GF-D8 (cell line): ENCODE results near the gene IFI44L.

ENCODE experiments used
- DNase-seq: peaks from one replicate; lab custom pipeline; 2025; lab: John Stamatoyannopoulos, UW

IFI44L gene

DNA sequence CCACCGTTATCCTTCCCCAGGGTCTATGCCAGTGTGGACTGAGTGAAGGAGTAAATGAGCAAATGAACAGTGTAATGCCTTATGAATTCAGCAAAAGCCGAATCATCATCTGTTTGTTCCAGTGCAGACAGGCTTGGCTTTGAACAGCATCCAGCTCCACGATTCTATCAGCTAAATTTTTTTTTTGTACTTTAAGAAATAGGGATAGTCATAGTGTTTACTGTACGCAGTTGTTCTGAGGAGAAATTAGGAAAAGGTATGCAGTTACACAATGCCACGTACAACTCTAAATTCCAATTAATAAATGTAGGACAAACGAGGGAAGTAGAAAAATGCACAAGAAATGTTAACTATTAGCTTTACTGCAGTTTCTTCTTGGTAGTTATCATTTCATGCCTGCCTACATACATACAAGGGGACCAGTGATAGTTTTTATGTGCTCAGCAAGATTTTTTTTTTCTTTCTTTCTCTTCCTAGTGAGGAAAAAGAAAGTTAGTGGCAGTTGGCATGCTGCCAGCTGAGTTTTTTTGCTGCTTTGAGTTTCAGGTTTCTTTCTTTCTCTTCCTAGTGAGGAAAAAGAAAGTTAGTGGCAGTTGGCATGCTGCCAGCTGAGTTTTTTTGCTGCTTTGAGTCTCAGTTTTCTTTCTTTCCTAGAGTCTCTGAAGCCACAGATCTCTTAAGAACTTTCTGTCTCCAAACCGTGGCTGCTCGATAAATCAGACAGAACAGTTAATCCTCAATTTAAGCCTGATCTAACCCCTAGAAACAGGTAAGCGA is at the start of gene IFI44L:
Gene IFI44L, plus strand, starts transcription at position 646 of the 777 bp plus-strand sequence. CDS start 7,468 bp downstream, outside the sequence.
- DNase-seq: no peak

DNA sequence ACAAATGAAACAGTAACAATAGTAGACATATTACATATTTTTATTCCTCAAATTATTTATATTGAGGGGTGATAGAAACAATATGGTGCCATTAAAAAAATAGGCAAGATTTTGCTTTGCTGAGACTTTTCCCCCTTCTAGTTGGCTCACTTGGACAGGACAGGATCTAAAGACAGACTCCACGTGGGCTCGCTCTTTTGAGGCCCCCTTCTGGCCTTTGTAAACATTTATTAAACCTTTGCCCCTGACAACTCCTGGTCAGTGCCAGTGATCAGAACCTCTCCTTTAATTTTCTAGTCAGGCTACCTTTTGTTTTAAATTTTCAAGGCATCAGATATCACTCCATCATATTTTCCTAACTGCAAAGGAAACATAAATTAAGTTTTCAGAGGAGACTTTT is 49.7 kb upstream of the IFI44L start:
- DNase-seq: no peak

DNA sequence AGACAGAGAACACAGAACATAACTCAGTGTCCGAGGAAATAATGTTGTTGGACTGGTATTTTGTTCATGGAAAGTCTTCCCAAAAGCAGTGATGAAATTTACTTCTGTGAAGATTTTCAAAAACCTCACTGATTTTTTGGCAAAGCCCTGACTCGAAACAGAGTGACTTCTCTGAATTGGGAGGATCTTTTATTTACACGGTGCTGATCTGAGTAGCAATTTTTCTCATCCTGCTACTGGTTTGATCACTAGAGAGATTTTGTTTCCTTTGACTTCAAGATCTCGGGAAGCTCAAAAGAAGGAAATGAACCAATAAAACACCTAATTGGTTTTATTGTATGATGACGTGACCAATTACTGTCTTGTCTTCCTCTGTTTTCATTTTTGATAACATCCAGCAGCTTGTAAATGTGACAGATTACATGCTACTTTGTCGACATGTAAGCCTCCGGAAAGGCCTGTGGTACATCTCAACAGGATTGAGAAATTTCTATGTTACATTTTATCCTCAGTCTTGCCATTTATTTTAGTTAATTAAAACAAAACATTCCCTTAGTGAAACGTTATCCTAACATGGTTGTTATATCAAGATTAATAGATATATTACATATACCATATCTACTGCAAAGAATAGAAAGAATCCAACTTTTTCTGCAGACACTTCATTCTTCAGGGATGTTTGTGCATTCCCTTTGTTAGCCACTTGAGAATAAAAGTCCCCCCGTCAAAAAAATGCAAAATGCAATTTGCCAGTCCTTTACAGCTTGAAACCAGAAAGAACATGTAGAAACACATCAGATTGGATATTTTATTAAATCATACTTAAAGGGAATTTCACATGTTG is 42.8 kb upstream of the IFI44L start:
- DNase-seq: no peak

DNA sequence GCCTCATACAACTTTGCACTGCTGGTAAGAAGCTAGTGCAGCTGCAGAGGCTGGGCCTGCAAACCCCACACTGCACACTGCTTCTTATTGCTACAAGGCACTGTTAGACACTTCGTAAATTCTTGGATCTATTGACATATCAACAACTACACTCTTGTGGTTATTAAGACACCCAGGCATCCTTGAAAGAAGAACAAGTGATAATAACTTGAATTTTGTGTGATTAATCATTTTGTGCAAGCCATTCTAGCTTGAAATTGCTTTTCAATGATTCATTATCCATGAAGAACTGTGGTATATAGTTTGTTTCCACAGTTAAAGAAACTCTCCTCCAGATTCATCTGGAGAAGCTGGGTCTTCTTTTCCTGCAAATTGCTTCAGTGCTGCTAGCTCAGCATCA is 33.7 kb upstream of the IFI44L start:
- DNase-seq: no peak

DNA sequence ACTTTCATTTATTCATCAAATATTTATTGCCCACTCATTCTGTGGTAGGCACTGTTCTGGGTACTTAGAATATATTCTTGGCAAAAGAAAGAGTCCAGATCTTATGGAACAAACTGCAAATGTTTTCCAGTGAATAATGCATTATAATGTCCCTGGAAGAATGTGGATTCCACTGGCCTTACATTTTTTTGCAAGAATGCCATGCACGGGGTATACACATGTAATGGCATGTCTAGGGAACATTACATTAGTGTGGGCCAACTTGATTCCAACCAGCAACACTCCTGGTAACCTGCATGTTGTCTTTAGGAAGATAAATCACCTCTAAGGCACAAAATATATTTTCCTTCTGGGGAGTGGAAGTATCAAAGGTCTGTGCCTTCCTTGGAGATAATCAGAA is 33.0 kb upstream of the IFI44L start:
- DNase-seq: no peak

DNA sequence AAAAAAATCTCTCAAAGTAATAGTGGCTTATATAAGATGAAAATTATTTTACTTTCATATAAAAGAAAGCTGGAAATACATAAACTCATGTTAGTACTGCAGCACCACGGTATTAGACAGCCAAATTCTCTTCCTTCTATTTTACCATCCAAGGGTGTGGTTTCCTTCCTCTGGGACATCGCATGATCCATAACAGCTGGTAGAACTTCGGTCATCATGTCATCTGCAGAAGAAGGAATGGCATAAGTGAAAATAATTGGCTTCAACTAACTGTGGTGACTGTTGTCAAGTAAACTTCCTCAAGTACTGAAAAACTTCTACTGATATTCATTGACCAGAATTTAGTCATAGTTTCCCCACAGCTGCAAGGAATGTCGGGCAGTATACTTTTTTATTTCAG is 28.3 kb upstream of the IFI44L start:
- no peak for DNase-seq

DNA sequence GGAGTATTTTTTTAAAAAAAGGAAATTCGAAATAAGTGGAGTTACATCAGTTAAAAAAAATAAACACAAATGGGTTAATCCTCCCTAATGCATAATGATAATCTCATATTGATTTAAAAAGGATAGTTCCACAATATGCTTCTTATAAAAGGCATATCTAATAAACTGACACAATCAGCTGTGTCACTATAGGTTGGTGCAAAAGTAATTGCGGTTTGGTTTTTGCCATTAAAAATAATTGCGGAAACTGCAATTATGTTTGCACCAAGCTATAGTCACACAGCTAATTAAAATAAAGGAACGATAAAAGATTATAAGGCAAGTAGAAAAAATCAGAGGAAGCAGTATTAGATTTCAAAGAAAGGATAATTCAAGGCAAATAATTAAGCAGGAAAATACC is 21.0 kb upstream of the IFI44L start:
- no peak for DNase-seq

DNA sequence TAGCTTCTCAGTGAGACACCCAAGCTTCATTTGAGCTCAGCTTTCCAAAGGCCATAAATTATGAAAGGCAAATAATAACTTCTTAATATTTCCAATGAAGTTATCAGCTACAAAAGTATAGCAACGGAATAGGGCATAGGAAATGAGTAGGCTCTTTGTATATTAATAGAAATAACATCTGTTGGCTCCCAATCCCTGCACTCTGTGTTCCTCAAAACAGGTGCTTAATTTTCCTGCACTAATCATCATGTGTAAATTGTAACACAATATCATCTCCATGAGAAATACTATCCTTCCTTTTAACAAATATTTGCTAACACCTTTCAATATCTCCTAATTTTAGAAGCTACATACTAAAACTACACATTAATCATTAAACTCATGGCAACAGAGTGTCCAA is 19.2 kb upstream of the IFI44L start:
- no peak for DNase-seq

DNA sequence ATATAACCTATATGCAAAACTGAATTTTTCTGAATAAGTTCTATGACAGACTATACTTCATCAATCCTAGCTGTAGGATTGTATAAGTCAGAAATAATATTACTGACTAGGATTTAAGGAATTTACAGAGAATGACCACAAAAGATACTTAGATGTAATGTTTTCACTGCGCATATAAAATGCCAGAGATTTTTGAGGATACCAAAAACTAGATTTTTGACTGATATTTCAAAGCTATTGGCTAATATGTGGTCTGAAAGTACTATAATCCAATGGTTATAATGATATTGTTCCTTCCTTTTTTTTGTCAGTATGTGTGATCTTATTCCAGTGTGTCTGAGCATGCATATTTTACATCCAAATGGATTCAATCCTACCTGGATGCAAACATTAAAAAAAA is 17.0 kb upstream of the IFI44L start:
- DNase-seq: no peak

DNA sequence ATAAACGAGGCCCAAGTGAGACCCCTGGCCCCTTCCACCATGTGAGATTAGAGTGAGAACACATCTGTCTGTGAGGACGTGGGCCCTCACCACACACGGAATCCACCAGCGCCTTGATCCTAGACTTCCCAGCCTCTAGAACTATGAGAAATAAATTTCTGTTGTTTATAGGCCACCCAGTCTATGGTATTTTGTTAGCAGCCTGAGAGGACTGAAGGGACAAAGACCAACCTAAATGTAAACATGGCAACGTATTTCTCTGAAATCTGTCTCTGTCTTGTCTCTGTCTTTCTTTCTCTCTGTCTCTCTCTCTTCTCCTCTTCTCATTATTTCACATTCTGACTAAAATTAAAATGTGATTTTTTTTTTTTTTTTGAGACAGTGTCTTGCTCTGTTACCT is 15.6 kb upstream of the IFI44L start:
- no peak for DNase-seq

DNA sequence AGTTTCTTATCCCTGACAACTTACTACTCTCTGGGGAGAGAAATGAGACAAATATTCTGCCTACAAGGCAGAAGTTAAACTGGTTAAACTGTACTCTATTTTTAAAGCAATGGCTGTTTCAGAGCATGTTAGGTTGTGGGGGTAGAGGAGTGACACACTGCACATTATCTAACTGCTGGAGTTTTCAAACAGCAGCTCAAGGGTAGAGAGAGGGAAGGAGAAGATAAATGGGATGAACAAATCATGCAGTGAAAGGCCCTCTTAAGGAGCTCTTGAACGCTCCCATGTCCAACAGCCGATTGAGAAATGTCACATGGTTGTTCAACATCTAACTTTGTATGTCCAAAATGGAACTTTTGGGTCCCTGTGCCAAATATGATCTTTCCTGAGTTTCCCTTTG is 14.0 kb upstream of the IFI44L start:
- no peak for DNase-seq

DNA sequence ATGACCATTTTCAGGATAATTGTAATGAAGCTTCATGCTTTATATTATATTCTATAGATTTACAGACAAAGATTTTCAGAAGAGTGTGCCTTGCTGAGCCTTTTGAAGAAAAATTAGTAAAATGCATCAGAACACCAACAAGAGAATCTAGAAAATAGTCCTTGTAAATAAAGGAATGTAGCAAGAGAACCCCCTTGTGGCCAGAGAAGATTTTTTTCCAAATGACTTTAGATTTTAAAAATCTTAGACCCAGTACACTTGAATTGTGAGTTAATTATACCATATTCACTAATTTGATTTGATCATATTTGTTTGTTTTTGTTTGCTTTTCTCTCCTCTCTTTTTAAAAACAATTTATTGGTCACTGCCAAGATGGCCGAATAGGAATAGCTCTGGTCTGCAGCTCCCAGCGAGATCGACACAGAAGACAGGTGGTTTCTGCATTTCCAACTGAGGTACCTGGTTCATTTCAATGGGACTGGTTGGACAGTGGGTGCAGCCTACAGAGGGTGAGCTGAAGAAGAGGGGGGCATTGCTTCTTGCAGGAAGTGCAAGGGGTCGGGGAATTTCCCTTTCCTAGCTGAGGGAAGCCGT is 12.8 kb upstream of the IFI44L start:
- no peak for DNase-seq

DNA sequence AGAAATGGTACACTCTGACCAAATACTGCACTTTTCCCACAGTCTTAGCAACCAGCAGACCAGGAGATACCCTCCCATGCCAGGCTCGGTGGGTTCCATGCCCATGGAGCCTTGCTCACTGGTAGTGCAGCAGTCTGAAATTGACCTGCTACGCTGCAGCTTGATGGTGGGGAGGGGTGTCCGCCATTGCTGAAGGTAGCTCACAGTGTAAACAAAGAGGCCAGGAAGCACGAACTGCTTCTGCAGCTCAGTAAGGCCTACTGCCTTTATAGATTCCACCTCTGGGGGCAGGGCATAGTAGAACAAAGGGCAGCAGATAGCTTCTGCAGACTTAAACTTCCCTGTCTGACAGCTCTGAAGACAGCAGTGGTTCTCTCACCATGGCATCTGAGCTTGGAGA is 12.3 kb upstream of the IFI44L start:
- no peak for DNase-seq

DNA sequence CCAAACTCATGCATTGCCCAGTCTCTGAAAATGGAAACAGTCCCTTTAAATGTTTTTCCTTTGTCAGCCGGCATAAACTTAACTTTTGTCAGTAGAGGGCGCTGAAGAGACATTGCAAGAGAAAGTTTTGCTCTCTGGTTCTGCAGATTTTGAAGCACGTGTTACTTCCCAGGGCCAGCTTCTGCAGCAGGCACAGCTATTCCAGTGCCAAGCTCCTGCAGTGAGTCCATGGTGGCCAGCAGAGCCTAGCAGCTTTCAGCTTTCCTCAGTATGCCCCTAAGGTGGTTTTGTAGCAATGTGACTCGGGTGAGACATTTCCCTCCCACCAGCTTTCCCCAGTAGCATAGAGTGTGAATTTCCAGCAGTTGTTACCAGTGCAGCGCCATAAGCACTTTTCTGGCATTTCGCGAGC is 2.6 kb upstream of the IFI44L start:
- peak; percentile 23 for DNase-seq

DNA sequence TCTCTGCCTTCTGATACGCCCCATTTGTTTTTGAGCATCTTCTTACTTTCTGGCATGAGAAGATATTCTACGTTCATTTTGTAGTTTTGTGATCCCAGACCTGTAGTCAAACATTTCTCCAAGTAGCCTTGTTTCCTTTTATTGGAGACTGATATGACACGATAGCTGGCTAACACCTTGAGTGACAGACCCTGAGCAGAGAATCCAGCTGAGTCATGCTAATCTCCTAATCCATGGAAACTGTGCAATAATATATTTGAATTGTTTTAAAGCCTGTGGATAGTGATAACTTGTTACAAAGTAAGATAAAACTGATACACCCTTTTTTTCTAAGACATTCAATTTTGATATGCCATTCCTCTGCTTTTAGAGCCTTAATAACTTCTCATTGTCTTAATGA is 1.2 kb upstream of the IFI44L start:
- DNase-seq: no peak

DNA sequence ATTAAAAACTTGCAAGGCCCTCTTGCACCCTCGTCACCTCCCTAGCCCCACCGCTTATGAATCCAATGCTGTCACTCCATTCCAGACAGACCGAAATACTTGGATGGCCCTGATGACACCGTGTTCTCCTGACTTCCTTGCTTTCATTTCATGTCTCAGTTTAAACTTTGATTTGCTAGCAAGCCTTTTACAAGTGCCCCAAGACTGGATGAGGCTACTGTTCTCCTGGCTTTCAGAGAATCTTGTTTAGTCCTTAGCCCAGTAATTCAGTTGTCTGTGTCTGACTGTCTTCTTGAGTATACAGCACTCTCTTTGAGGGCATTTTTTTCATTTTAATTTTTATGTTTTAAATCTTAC is 824 bp upstream of the IFI44L start:
- no peak for DNase-seq

DNA sequence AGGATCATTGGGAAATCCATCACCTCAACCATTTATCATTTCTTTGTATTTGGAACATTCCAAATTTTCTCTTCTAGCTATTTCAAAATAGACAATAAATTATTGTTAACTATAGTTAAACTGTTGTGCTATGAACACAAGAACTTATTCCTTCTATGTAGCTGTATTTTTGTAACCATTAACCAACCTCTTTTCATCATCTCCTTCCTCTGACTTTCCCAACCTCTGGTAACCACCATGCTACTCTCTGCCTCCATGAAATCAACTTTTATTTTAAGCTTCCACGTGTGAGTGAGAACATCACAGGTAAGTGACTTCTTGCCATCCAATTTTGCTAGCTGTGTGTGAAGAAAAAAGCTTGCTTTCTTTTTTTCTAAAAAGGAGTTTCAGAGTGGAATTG is 418 bp downstream of the IFI44L start:
- DNase-seq: no peak

DNA sequence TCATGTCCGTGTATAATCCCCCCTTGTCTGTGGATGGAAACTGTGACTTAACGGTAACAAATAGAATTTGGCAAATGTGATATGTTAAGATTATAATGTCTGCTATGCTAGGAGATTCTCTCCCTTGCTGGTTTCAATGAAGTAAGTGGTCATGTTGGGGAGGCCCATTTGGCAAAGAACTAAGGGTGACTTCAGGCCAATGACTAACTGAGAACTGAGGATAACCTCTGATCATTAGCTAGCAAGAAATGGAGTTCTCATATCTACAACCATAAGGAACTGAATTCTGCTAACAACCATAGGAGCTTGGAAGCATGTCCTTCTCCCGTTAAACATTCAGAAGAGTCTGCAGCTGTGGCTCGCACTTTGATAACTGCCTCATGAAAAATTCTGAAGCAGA is 2.3 kb downstream of the IFI44L start:
- no peak for DNase-seq

DNA sequence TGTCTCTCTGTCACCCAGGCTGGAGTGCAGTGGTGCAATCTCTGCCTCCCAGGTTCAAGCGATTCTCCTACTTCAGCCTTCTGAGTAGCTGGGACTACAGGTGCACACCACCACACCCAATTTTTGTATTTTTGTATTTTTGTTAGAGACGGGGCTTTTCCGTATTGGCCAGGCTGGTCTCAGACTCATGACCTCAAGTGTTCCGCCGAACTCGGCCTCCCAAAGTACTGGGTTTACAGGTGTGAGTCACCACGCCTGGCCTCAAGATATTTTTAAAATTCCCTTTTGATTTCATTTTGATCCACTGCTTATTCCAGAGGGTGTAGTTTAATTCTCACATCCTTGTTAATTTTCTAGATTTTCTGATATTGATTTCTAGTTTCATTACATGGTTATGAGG is 3.8 kb downstream of the IFI44L start:
- no peak for DNase-seq

DNA sequence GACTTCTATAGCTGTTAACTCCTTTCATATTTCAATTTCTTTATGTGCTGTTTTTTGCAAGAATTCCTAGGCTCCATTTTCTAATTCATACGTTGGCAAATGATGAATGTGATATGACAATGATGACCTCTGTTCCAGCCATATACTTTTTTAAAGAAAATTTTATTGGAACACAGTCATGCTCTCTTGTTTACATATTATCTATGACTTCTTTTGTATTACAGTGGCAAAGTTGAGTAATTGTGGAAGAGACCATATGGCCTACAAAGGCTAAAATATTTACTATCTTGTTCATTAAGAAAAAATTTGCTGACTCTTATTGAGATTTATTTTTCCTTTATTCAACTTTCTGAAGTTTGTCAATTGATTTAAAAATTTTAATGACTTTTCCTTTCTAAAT is 7.1 kb downstream of the IFI44L start:
- DNase-seq: no peak

DNA sequence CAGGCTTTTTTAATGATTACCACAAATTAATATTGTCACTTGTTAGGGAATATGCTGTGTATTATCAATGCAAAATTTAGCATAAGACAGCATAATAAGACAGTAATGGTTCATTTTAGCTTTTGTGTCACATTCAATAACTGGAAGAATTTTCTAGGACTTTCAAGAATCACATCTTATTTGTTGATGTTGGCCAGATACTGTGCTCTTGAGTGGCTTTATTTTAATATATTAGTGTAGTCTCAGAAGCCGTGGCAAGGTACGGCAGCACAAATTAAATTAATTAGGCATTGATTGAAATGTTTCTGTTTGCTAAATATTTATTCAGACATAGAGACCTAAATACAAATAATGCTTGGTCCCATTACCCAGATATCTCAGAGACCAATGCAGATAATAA is 10.4 kb downstream of the IFI44L start:
- no peak for DNase-seq

DNA sequence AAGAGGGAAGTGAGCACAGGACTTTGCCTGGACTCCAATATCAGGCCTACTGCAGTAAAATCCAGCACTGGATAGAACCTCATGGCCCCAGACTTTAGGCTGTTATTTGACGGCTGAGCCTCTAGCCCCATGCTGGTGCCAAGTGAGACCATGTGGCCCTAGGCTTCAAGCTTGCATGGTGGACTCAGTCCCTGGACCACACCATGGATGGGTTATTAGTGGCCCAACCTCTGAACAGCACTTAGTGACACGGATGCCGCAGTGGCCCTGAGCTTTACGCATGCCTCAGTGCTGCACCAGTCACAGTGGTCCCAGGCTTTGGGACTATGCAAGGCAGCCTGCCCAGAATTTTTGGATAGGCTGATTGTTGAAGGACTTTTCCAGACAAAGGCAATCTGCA is 13.0 kb downstream of the IFI44L start:
- no peak for DNase-seq

DNA sequence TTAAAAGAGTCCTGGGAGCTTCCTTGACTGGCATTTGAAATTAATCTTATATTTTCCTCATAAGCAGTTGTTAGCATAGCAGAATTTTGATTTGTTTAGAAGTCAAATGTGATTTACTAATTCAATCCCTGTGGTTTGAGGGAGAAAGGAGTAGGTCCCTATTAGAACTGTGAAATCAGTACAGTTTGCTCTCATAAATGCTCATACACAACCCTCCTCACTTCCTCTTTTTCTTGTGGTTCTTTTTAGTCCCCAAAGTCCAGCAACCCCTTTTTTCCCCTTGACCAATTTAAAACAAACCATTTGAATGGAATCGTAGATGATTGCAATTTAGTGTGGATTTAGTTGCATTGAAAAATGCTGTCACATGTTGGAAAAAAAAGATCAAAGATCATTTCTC is 20.2 kb downstream of the IFI44L start:
- DNase-seq: no peak
